ENCODE measurements around the gene IQUB.
"Not testable (repeated sequence)": the region's sequence is repeated elsewhere in the genome, so short reads cannot be mapped to it uniquely, and the experiment has no call there.

The IQUB gene

DNA sequence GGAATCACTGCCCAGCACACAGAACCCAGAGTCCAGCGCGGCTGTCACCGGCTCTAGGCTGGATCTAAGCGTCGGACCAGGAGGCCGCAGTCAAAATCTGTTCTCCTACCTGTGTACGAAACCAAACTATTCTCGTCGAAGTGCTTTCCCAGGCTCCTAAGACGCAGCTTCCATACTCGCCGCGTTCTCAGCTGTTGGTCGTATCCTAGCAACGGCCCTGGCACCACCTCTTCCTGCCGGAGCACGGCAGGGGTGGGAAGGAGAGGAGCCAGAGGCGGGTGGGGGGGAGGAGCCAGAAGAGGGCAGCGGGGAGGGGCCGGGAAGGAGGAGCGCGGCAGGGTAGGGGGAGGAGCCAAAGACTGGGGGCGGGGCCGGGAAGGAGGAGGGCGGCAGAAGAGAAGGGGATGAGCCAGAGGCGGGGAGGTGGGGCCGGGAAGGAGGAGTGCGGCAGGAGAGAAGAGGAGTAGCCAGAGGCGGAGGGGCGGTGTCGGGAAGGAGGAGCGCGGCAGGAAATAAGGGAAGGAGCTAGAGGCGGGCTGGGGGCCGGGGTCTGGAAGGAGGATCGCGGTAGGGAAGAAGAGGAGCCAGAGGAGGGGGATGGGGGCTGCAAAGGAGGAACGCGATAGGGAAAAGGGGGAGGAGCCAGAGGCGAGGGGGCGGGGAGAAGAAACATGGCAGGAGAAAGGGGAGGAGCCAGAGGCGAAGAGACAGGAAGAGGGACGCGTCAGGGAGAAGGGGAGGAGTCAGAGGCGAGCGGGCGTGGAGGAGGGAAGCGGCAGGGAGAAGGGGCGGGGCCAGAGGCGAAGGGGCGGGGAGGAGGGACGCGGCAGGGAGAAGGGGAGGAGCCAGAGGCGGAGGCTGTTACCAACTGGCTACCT, at the start of gene IQUB:
TSS of gene IQUB (minus strand) at position 213 of the 878 bp plus-strand sequence. CDS start 22,255 bp downstream, outside the sequence.
- peak; percentile 95 for DNase-seq (ENCODE audit: low read depth, low spot score)

DNA sequence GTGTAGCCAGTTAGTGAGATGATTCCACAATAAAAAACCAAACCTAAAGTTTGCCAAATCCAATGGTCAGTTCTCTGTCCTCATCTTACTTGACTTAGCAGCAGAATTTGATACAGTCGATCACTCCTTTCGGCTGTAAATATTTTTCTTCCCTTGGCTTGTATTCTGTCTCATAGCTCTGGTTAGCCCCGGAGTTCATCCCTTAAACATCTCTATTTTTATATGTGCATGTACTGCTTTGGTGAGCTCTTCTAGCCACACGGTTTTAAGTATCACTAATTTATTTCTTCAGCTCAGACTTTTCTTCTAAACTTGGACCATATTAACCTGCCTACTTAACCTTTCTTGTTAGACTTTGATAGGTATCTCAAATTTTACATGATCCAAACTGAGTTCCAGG, 49.4 kb upstream of the IQUB start:
- no peak for DNase-seq (ENCODE audit: low read depth, low spot score)

DNA sequence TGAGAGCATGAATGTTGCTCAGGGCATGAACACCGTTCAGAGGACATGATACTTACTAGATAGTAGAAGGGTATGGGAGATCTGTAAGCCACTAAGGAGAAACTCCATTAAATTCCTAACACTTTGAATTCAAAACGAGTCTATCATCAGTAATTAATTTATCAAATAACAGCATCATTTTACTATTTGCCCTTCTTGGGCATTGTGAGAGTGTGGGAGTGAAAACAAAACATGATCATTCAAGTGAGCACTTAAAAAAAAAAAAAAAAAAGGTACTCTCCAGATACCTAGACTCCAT, 46.7 kb upstream of the IQUB start:
- no peak for DNase-seq (ENCODE audit: low read depth, low spot score)

DNA sequence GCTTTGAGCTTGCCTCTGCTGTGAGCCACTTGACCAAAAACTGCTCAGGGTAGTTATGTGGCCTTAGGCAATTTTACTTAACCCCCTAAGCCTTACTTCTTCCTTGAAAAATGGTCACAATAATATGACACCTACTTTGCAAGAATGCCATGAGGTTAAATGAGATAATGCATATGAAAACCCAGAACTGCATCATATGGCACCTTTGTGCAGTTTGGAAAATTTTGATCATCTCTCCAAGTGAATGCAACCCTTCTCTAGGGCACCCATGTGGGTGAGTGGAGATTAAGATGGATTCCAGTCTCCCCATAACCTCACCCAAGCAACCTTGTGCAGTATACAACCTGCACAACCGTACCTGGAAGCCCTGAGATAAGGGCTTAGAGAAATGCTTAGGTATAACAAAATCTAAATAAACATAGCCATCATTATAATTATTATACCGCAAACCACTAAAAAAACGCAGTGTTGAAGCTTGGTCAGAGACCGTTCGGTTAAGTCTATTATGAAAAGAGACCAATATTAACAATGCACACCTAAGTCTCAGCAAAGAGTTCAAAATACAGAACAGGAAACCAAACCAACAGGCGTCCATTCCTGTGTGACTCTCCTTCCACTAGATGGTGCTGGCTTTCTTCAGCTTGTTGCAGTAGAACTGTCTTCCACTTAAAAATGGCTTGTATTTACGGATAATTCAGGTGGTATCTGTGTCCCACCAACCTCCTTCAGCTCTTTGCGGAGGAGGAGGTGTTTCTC, 46.2 kb upstream of the IQUB start:
- no peak for DNase-seq (ENCODE audit: low read depth, low spot score)

DNA sequence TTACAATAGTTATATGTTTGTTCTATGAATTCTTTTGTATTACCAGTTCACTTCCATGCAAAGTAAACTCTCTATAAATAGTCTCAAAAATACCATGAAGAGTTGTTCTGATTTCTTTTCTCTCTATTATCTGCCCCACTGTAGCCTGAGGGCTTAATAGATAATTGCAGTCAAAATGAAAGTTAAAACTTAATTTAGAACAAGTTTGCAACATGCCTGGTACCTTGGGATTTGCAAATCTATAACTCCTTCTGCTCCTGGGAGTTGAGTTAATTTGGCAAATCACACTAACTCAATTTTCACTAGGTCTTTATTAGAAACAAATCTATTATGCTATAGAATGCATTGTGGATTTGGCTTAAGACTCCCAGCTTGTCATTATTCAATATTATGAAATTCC, 45.0 kb upstream of the IQUB start:
- no peak for DNase-seq (ENCODE audit: low read depth, low spot score)

DNA sequence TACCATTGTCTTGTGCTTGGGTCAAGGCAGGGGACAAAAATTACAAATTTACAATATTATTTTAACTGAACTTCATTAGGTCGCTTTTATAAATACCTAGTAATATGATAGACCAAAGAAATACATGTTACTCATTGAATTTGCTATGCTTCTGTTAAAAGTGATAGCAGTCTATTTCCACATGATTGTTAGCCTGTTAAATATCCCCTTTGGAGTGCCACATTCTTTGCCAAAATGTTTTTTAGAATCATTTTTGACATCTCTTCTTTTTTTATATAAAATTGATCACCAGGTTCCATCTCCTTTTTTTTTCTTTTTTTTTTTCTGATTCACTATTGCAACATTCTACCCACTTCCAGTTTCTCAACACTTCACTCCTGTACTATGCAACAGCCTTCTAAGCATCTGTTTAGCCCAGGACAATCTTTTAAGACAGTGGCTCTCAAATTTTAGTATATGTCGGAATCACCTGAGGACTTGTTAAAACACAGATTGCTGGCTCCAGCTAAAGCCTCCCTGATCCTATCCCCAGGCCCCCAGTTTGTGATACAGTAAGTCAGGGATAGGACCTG, 39.6 kb upstream of the IQUB start:
- no peak for DNase-seq (ENCODE audit: low read depth, low spot score)

DNA sequence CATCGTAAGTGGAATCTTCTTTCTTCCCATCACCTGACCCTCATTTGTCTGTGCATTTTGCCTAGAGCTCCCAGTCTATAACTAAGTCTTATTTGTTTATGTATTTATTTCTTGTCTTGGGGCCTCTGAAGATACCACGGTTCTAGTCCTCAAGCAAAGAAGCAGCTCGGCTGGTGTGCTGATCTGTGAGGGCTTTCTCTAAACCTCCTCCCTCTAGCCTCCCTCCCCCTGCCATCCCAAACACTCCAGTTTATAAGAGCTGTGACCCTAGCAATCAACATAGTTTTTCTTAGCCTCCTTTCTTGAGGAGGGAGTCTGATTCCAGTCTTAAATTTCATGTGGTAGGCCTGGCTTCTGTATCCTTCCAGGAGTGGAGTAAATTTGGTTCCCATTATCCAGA, 38.9 kb upstream of the IQUB start:
- no peak for DNase-seq (ENCODE audit: low read depth, low spot score)

DNA sequence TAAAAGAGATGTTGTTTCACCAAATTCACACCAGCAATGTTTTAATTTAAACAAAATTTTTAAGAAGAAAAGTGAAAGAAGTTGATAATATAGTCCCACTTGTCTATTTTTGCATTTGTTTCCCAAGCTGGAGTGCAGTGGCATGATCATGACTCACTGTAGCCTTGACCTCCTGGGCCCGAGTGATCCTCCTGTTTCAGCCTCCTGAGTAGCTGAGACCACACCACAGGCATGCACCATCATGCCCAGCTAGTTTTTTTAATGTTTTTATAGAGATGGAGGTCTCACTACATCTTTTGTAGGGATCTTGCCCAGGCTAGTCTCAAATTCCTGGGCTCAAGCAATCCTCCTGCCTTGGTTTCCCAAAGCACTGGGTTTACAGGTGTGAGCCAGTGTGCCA, 37.3 kb upstream of the IQUB start:
- DNase-seq (ENCODE audit: low read depth, low spot score) = no peak

DNA sequence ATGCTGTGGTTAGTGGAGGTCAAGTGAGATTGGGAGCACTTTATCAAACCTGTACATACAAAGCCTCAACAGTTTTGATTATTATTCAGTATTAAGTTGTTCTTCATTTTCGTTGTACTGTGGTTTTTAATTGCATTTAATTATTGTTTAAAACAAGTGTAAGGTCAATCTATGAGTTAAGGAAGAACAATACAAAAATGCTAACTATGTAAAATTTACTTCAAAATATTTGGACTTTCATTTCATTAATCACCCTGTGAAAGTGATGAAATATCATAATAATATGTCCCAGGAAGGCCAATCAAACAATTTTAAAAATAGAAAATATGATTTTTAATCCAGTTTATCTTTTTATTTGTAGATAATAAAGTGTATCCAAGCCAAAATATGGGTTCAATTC, 36.8 kb upstream of the IQUB start:
- no peak for DNase-seq (ENCODE audit: low read depth, low spot score)

DNA sequence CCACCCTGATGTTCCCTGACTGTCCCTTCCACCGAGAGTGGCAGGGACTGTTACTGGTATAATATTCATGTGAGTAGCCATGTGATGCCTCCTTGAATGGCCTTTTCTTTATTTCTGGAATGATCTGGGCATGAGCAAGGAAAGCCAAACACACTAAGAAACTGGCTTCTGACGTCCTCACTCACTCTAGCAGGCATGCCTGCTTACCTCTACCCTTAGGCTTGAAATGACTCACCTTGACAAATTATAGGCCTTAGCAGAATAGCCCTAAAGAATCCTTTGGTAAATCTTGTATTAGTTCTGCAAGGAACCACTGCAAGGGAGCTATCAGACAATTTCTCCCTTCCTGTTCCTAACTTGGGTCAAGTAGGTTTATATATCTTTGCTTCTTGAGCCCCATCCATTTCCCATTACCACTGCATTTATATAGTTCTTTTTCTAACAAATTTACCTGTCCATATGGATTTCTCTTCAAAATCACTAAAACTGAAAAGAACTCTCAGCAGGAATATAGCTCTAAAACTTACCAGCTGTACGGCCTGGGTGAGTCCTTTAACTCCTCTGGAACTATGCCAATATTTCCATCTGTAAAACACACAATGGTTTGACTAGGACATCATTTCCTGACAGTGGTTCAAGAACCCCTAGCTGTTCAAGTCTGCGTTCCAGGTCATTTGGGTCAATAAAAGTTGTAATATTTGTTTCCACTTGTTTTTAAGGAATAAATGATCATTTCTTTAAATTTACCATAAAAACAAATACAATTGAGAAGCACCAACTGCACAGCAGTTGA, 36.2 kb upstream of the IQUB start:
- DNase-seq (ENCODE audit: low read depth, low spot score) = no peak

DNA sequence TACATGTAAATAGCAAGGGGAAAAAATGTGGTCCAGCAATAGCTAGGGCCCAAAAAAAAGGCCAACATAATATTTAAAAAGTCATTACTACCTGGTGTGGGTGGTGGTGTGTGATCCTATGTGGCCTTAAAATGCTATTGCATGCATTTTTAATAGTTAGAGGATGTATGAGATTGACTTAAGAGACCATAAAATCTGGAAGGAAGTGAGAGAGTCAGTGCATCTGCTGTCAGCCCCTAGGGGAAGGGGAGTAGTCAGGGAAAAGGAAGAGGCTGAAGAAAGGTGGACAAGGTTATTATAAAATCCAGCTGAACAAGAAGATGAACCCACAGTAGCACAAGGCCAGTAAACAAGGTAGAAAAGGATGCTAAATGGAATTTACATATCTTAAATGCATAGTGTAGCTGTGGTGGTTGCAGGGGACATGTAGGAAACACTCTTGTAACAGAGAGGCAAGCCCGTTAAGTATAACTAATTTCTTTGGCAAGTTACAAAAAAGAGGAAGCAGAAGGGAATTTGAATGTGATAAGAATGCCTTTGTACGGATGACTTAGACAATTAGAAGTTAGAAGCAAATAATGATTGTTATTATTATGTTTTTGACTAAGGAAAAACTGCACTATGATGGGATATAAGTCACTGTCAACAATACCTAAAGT, 35.1 kb upstream of the IQUB start:
- no peak for DNase-seq (ENCODE audit: low read depth, low spot score)

DNA sequence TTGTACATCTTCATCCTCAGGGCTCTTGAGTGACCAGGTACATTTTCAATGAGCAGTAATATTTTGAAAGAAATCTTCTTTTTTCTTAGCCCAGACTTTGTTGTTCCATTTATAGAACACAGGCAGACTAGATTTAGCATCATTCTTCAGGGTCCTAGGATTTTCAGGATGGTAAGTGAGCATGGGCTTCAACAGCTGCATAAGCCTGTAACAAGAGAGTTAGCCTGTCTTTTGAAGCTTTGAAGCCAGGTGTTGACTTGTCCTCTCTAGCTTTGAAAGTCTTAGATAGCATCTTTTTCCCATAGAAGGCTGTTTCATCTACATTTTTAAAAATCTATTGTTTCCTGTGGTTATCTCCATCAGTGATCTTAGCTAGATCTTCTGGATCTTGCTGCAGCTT, 27.7 kb upstream of the IQUB start:
- no peak for DNase-seq (ENCODE audit: low read depth, low spot score)

DNA sequence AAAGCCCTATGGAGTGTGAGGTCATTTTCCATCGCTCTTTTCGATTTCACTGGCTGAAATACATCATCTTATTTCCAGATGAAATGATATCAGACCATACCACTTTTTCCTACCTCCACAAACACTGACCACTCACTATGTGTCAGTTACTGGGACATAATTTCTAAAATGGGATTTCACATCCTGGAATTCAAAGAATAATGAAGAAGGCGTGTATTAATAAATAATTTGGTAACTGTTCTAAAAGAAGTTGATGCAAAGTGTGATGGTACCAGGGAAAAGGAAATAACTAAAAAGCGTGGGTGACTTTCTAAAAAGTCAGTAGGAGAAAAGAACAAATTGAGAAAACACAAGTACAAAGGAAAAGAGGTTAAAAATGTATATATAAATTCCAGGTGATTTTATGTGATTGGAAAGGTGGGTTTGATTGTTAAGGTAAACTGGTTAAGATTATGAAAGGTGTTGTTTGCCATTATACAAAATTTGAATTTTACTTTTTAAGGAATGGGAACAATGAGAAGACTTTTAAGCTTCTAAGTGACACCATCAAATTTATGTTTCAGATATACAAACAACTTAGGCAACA, 24.0 kb upstream of the IQUB start:
- DNase-seq (ENCODE audit: low read depth, low spot score) = no peak

DNA sequence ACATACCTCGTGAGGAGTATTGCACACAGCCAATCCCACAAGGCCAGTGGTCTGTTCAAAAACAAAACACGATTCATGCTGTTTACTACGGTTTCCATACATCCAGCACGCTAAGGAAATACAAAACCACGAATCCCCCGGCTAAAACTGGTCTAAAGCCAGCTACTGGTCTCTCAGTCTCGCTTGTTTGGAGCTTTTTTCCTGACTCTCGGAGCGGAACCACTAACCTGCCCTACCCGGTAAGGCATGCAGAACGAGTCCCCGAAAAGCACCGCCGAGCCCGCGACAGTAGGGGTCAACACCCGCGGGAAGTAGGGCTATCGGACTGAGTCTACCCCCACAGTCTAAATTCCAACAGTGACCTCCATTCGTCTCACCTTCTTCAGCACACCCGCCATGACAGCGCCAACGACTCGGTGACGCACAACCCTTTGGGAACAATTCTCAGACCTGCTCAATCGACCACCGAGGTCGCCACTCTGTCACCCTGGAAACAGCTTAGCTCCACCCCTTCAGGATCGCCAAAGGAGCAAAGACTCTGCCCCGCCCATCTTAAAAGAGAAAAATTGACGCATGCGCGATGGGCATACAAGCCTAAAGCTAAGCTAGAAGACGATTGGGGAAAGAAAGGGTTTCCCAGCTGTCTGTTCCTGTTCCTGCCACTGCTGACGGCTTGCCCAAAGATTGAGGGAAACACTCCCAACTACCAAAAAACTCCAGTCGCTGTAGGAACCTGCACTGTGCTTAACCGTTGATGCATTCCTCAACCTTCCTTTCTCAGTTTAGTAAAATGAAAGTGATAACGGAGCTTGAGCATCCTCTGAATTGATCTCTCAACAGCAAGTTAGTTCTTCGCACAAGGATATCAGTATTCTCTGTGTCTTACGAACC, 23.2 kb upstream of the IQUB start, which contains the start of gene NDUFA5:
TSS of gene NDUFA5 (minus strand) at position 421 of the 891 bp plus-strand sequence. CDS start at position 398, 23 bp downstream.
- peak; percentile 94 for DNase-seq (ENCODE audit: low read depth, low spot score)

DNA sequence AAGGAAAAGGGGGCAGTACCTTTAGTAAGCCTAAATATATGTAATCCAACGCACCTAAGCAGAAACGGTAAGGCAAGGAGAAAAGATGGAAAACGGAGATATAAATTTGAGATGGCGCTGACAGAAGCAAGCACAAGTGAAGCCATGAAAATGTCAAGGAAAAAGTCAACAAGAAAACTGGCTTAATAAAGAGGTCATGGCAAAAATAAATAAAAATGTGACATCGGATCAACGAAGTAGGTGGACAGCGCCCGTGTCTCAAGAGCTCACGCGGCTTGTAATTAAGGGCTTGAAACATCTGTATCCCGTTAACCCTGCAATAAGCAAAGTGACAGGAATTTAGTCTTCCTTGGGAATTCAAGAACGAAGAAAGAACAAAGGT, 22.6 kb upstream of the IQUB start:
- no peak for DNase-seq (ENCODE audit: low read depth, low spot score)

DNA sequence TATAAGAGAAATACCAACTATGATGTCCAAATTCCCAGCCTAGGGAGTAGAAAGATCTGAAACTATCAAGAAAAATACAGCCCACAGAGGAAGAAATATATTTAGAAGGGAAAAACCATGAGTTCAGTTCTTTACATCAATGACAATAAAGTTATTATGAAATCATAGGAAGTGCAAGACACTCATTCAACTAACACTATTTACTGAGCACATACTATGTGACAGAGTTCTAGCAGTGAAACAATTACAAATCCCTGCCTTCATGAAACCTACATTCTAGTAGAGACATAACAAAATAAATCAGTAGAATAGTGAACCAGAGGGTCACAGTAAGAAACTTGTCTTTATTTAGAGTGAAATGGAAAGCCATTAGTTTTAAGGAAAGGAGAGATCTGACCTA, 21.1 kb upstream of the IQUB start:
- DNase-seq (ENCODE audit: low read depth, low spot score) = no peak

DNA sequence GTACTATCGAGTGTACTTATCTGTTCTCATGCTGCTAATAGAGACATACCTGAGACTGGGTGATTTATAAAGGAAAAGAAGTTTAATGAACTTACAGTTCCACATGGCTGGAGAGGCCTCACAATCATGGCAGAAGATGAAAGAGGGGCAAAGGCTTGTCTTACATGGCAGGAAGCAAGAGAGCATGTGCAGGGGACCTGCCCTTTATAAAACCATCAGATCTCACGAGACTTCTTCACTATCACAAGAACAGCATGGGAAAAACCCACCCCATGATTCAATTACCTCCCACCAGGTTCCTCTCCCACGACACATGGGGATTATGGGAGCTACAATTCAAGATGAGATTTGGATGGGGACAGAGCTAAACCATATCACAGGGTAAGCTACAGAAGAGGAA, 18.8 kb upstream of the IQUB start:
- no peak for DNase-seq (ENCODE audit: low read depth, low spot score)

DNA sequence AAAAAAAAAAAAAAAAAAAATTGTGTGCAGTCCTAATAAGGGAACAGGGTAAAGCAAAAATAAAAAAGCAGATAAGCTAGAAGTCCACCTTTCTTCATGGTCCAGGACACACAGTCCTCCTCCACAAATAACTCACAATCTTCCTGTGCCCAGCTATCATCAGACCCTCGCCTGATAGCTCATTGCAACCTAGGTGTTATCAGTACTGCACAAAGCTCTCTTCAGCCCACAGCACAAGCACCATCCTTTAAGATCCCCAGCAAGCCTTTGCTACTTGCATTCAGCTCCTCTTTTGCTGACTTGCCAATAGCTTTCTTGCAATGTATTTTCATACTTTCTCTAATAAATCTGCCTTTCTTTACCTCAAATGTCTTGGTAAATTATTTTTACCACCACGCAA, 18.2 kb upstream of the IQUB start:
- no peak for DNase-seq (ENCODE audit: low read depth, low spot score)

DNA sequence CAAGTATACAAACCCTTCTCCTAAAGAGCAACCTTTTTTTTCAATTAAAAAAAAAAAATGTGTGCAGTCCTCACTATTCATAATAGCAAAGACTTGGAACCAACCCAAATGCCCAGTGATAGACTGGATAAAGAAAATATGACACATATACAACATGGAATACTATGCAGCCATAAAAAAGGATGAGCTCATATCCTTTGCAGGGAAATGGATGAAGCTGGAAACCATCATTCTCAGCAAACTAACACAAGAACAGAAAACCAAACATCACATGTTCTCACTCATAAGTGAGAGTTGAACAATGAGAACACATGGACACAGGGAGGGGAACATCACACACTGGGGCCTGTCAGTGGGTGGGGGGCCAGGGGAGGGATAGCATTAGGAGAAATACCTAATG, 17.7 kb upstream of the IQUB start:
- DNase-seq (ENCODE audit: low read depth, low spot score) = not testable (repeated sequence)

DNA sequence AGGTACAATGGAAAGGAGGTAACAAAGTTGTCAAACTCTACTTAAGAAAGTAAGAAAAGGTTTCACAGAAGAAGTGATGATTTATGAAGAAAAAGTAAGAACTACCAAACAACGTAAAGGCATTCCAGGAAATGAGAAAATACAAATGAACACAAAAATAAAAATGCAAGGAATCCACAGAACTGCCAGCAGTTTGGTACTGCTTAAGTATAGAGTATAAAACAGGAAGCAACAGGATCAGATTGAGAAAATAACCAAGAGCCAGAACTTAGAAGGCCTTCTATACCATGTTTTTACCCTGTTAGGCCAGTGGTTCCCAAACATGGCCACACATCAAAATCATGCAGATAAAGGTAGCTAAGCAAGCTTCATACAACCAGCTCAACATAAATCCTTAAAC, 14.0 kb upstream of the IQUB start:
- DNase-seq (ENCODE audit: low read depth, low spot score) = no peak

Data from activated naive CD8-positive, alpha-beta T cell treated with anti-CD3 and anti-CD28 coated beads, Interleukin-2, amount 50 U/mL, for 16 hours (primary cell).